Lower leg skin (tissue), 4 donors: ENCODE measurements around the gene MAP1B. TPM values are rescaled to one million over a fixed set of nuclear protein-coding genes. Genes with fewer than 3 reads are reported as not detected.

ENCODE experiments used
- DNase-seq, 2 donors: peaks; one replicate each; pipeline ENCODE4 v3.0.0-alpha.2; 2019; ENCODE audit warnings: low spot score in 2 of 2
- H3K4me3 ChIP-seq: fragments of 200-600 bp; sonication (generic); 2 replicates; pipeline ENCODE4 v1.5.1; 2017; ENCODE audit warnings: mild to moderate bottlenecking, low read depth; ENCODE audit not compliant: poor library complexity, severe bottlenecking
- POLR2A ChIP-seq, 2 donors: fragments of 450-650 bp; IDR thresholded peaks; one replicate each; pipeline ENCODE4 v1.6.1; 2016 to 2017; ENCODE audit warnings: antibody characterized with exemption in 2 of 2, mild to moderate bottlenecking in 1 of 2, moderate library complexity in 1 of 2
- WGBS, 2 donors: methylation state at CpG; one replicate each; pipeline ENCODE4 v1.1.5; 2018; 5-methylcytosine and 5-hydroxymethylcytosine counted together
- intact Hi-C: fragments of 100-400 bp; cut with DNase I; formaldehyde crosslinking; loops from one replicate; pipeline ENCODE4 v1.15.0; 2023; ENCODE audit warnings: low total_unique reads
- total RNA-seq, 4 donors: library from RNA; depleted of rRNA; stranded (reverse); fragments of >200 nt; gene quantifications; one replicate each; pipeline ENCODE4 v1.1.0, GENCODE V29; 2016
- TF ChIP-seq, protein P1 (sequence below), 3 donors: fragments of 450-650 bp; IDR thresholded peaks; one replicate each; pipeline ENCODE4 v1.5.1; 2016; ENCODE audit warnings: antibody characterized with exemption in 3 of 3, mild to moderate bottlenecking in 3 of 3, moderate library complexity in 2 of 3

Gene MAP1B
- total RNA-seq, 4 donors from 2014 or later, result 26.3 to 218 (median 73.9) TPM

DNA sequence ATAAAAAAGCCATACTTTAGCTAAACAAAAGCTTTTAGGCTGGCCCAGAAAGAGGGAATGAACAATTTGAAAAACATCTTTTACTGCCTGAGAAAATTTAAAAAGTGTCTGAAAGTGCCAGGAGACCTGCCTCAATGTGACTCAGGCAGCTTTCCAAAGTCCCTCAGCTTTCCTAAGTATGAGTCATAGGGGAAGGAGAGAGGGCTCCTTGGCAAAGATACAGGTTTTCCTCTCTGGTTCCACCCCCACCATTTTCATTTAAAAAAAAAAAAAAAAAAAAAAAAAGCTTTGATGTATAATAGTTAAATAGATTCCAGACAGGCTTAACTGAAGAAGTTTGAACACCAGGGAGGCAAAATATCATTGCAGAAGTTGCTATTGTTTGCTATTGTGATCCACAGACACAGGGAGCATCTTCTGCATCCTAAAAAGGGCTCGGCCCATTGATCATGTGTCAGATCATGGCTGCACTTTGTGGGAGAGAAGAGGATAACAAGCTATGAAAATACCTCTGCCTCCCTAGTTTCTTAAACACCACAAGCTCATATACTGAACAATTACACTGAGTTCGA, 141.2 kb downstream of the MAP1B start:
- 53 to 56% methylated on average over 2 of the region's 2 CpGs for WGBS, 2 donors
- H3K4me3 ChIP-seq, result no peak overlapping the region
- DNase-seq, result peak in 1 of 2 donors; percentile 66
- no peak for TF ChIP-seq POLR2A (IDR thresholded peaks at IDR 0.05)
- TF ChIP-seq, protein P1, sequence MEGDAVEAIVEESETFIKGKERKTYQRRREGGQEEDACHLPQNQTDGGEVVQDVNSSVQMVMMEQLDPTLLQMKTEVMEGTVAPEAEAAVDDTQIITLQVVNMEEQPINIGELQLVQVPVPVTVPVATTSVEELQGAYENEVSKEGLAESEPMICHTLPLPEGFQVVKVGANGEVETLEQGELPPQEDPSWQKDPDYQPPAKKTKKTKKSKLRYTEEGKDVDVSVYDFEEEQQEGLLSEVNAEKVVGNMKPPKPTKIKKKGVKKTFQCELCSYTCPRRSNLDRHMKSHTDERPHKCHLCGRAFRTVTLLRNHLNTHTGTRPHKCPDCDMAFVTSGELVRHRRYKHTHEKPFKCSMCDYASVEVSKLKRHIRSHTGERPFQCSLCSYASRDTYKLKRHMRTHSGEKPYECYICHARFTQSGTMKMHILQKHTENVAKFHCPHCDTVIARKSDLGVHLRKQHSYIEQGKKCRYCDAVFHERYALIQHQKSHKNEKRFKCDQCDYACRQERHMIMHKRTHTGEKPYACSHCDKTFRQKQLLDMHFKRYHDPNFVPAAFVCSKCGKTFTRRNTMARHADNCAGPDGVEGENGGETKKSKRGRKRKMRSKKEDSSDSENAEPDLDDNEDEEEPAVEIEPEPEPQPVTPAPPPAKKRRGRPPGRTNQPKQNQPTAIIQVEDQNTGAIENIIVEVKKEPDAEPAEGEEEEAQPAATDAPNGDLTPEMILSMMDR (IDR thresholded peaks at IDR 0.05), result no peak
- intact Hi-C loops, result loop anchor here (10.0 kb wide), 1 partner anchor 114 kb away; no protein-coding TSS in a partner anchor

DNA sequence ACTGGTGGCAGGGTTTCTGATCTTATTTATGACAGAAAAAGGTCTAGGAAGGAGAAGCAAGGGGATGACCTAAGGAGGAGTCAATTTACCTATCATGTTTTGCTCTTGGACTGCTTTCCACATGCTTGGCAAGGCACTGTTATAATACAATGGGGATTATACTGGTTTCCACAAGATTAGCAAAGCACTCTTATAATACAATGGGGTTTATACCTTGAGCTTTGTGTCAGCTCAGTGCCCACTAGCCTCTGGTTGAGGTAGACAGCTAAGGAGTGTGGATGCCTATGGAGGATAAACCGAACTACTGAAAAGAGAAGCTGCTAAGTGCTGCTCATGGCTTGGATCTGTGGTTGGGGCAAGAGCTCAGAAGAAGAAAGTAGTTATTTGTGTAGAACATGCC, 144.1 kb downstream of the MAP1B start:
- WGBS, 2 donors, result 97 to 100% methylated on average over 1 of the region's 1 CpG
- DNase-seq, result no peak
- intact Hi-C loops, result no loop called here
- TF ChIP-seq, protein P1 (IDR thresholded peaks at IDR 0.05), result no peak
- TF ChIP-seq POLR2A (IDR thresholded peaks at IDR 0.05), result no peak
- H3K4me3 ChIP-seq, result no peak overlapping the region

DNA sequence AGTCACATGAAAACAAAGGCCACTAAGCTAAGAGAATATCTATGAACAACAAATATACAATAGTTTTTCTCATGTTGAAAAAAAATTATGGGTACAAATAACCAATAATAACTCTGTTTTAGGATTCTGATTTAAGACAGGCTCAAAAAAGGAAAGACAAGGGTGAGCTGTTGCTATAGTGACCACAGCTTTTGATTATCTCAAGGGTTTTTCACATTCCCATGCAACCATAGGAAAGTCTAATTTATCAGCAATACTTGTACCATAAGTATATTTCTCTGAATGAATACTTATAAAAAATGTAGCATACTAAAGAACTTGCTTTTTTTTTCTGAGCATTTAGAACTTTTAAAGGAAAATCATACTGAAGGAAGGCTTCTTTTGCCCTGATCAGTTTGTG, 144.7 kb downstream of the MAP1B start:
- no peak overlapping the region for H3K4me3 ChIP-seq
- TF ChIP-seq, protein P1 (IDR thresholded peaks at IDR 0.05), result no peak
- no peak for TF ChIP-seq POLR2A (IDR thresholded peaks at IDR 0.05)
- intact Hi-C loops, result no loop called here
- no peak for DNase-seq

DNA sequence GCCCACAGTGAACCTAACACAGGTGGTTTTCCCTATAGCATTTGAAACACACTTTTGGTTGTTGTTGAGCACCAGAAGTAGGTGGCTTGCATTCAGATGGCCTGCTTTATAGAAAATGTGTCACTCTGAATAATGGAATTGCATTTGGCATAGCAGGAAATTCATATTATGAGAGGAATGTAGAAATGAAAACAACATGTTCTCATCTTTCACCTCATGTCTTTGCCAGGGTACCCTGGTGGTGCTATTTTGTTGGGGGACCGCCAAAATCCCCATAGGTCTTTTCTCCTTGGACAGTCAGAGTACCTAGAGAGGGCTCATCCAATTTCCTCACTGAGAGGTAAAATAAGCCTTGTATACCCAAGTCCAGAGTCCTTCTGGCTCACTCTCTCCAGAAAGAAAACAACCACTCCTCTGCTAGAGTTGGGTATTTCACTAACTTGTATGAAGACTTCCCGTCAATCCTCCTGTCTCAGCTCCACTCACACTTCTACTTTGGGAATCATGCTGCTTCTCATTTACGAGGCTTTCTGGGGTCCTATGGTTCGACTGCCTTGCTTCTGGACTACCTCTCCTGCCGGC, 145.4 kb downstream of the MAP1B start:
- DNase-seq, result no peak
- no peak overlapping the region for H3K4me3 ChIP-seq
- intact Hi-C loops, result no loop called here
- no peak for TF ChIP-seq POLR2A (IDR thresholded peaks at IDR 0.05)
- TF ChIP-seq, protein P1 (IDR thresholded peaks at IDR 0.05), result no peak
- WGBS, 2 donors, result 76% methylated on average over 5 of the region's 5 CpGs

DNA sequence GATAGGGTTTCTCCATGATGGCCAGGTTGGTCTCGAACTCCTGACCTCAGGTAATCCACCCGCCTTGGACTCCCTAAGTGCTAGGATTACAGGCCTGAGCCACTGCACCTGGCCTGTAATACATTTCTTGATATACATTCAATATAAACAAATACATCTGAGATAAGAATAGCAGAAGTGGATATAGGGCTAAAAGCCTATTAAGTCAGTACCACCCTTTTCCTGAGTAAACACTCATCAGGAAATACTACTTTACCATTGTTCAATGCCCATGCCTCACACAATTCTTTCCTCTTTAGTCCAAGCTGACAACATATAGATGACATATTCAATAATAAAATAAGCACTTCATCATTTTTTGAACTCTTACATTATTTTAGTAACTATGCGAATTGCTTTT, 148.0 kb downstream of the MAP1B start:
- intact Hi-C loops, result no loop called here
- DNase-seq, result no peak
- H3K4me3 ChIP-seq, result no peak overlapping the region
- TF ChIP-seq, protein P1 (IDR thresholded peaks at IDR 0.05), result no peak
- no peak for TF ChIP-seq POLR2A (IDR thresholded peaks at IDR 0.05)
- 95 to 99% methylated on average over 3 of the region's 3 CpGs for WGBS, 2 donors

DNA sequence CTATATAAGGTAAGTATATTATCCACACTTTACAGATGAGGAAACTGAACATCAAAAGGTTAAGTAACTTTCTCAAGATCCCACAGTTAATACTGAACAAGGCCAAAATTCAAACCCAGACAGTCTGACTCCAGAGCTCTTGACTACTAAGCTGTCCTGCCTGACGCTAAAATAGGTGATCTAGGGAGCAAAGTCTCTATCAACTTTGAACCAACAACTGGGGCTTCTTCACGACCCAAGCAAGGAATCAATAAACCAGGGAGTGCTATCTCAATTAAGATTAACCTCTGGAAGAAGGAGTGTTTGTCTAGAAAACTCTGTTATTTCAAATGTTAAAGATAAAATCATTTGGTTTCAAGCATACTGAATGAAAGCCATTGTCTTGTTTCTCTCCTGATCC, 148.4 kb downstream of the MAP1B start:
- H3K4me3 ChIP-seq, result no peak overlapping the region
- no peak for DNase-seq
- TF ChIP-seq, protein P1 (IDR thresholded peaks at IDR 0.05), result no peak
- no peak for TF ChIP-seq POLR2A (IDR thresholded peaks at IDR 0.05)
- intact Hi-C loops, result no loop called here
- WGBS, 2 donors, result 89 to 93% methylated on average over 2 of the region's 2 CpGs
